Lower lobe of right lung (tissue), 2 donors: ENCODE measurements around the gene CD200R1L. TPM values are rescaled to one million over a fixed set of nuclear protein-coding genes. Genes with fewer than 3 reads are reported as not detected.

Source experiments
- ATAC-seq, 2 donors: fragments of 200-7000 bp; cut with Tn5 transposase; one replicate each; pipeline ENCODE4 v1.9.1; 2020 to 2022; ENCODE audit warnings: mild to moderate bottlenecking in 2 of 2, moderate library complexity in 2 of 2
- DNase-seq: peaks from one replicate; pipeline ENCODE4 v3.0.0-alpha.2; 2020
- H3K27ac ChIP-seq: fragments of 200-600 bp; one replicate; pipeline ENCODE4 v1.8.0; 2022
- H3K27me3 ChIP-seq: fragments of 200-600 bp; one replicate; pipeline ENCODE4 v1.8.0; 2022; ENCODE audit warnings: low read depth
- H3K36me3 ChIP-seq: fragments of 200-600 bp; one replicate; pipeline ENCODE4 v1.8.0; 2022; ENCODE audit warnings: mild to moderate bottlenecking
- H3K4me1 ChIP-seq: fragments of 200-600 bp; one replicate; pipeline ENCODE4 v1.8.0; 2022
- H3K4me3 ChIP-seq: fragments of 200-600 bp; one replicate; pipeline ENCODE4 v1.8.0; 2022; ENCODE audit warnings: mild to moderate bottlenecking
- H3K9me3 ChIP-seq: fragments of 200-600 bp; one replicate; pipeline ENCODE4 v1.8.0; 2022
- CTCF ChIP-seq: fragments of 200-600 bp; IDR thresholded peaks from one replicate; pipeline ENCODE4 v1.8.0; 2022; ENCODE audit warnings: antibody characterized with exemption, mild to moderate bottlenecking
- intact Hi-C: fragments of 100-400 bp; cut with DNase I; formaldehyde crosslinking; loops from one replicate; pipeline ENCODE4 v1.11.0; 2022
- total RNA-seq: library from RNA; stranded (reverse); fragmentation: NEBNext Ultra II Directional; extraction: Animal tissue kit (Norgen Biotek cat#: 25700); gene quantifications from one replicate; pipeline ENCODE4 v1.2.1, GENCODE V29; 2021
- donor health status: DM: no; HTN: yes; CAD: no; lungs with severe emphysema.

Gene CD200R1L
- total RNA-seq, 1 donor from 2014 or later, result not detected

GRCh38 chr3:112779558-112780480 is 66.8 kb downstream of the CD200R1L start:
- no peak for TF ChIP-seq CTCF
- no peak overlapping the region for H3K4me3 ChIP-seq
- ATAC-seq (no peak), DNase-seq (no peak)
- no peaks in the 10 kb centered on the region for H3K9me3 ChIP-seq
- H3K4me1 ChIP-seq, result peaks cover 15% of the 10 kb centered on the region
- H3K36me3 ChIP-seq, result no peaks in the 10 kb centered on the region
- intact Hi-C loops, result no loop called here
- H3K27ac ChIP-seq, result no peak overlapping the region
- no peaks in the 10 kb centered on the region for H3K27me3 ChIP-seq

GRCh38 chr3:112779011-112779410 is 67.7 kb downstream of the CD200R1L start:
- intact Hi-C loops, result no loop called here
- no peak overlapping the region for H3K27ac ChIP-seq
- DNase-seq, result no peak
- H3K27me3 ChIP-seq, result no peaks in the 10 kb centered on the region
- peaks cover 15% of the 10 kb centered on the region for H3K4me1 ChIP-seq
- ATAC-seq, result no peak
- TF ChIP-seq CTCF, result no peak
- no peaks in the 10 kb centered on the region for H3K9me3 ChIP-seq
- no peak overlapping the region for H3K4me3 ChIP-seq
- H3K36me3 ChIP-seq, result no peaks in the 10 kb centered on the region

- Histone ChIP-seq H3K27ac (no peak overlapping the region), H3K4me1 (peaks cover 15% of the 10 kb centered on the region), H3K36me3 (no peaks in the 10 kb centered on the region), H3K4me3 (no peak overlapping the region), H3K27me3 (no peaks in the 10 kb centered on the region), H3K9me3 (no peaks in the 10 kb centered on the region)
- TF ChIP-seq CTCF, result no peak
- DNase-seq (no peak), ATAC-seq (no peak)
- intact Hi-C loops, result no loop called here
Measured at GRCh38 chr3:112778353-112778948, 68.2 kb downstream of the CD200R1L start.

- peaks cover 15% of the 10 kb centered on the region for H3K4me1 ChIP-seq
- DNase-seq, result no peak
- no peaks in the 10 kb centered on the region for H3K9me3 ChIP-seq
- TF ChIP-seq CTCF, result no peak
- no peaks in the 10 kb centered on the region for H3K27me3 ChIP-seq
- no peak overlapping the region for H3K27ac ChIP-seq
- H3K4me3 ChIP-seq, result no peak overlapping the region
- ATAC-seq, result no peak
- intact Hi-C loops, result no loop called here
- H3K36me3 ChIP-seq, result no peaks in the 10 kb centered on the region
Measured at GRCh38 chr3:112777811-112778210, 68.9 kb downstream of the CD200R1L start.

- intact Hi-C loops, result no loop called here
- no peaks in the 10 kb centered on the region for H3K9me3 ChIP-seq
- no peak overlapping the region for H3K27ac ChIP-seq
- TF ChIP-seq CTCF, result no peak
- DNase-seq (no peak), ATAC-seq (no peak)
- no peaks in the 10 kb centered on the region for H3K36me3 ChIP-seq
- no peaks in the 10 kb centered on the region for H3K27me3 ChIP-seq
- peaks cover 15% of the 10 kb centered on the region for H3K4me1 ChIP-seq
- no peak overlapping the region for H3K4me3 ChIP-seq
Measured at GRCh38 chr3:112776836-112777235, 69.8 kb downstream of the CD200R1L start.
